ENCODE measurements around the gene RCCD1.
"Not testable (repeated sequence)": the region's sequence is repeated elsewhere in the genome, so short reads cannot be mapped to it uniquely, and the experiment has no call there.

RCCD1 gene

DNA sequence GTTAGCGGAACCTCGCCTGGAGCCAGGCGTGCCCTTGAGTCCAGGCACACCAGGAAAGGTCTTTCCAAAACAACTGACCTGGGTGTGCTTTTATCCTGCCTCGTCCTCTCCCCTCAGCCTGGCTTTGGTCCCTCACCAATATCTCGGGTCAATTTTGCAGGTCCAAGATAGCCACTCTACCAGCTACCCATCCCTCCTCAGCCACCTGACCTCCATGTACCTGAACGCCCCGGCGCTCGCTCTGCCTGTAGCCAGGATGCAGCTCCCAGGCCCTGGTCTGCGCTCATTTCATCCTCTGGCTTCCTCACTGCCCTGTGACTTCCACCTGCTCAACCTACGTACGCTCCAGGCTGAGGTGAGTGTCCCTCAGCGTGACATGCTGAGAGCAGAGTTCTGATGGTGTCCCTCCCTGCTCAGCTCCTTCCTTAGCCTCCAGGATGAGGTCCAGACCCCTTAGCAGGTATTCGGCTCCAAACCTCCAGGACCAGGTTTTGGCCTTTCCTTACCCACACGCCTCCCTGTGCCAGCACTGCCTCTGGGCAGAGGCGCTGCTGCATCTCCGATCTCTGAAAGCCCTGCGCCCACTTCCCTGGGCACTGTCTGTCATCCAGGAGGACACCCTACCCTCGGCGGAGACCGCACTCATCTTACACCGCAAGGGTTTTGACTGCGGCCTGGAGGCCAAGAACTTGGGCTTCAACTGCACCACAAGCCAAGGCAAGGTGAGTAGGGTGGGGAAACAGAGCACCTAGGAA lies 36.5 kb upstream of the RCCD1 start:
- no peak for DNase-seq (ENCODE audit: low spot score)

DNA sequence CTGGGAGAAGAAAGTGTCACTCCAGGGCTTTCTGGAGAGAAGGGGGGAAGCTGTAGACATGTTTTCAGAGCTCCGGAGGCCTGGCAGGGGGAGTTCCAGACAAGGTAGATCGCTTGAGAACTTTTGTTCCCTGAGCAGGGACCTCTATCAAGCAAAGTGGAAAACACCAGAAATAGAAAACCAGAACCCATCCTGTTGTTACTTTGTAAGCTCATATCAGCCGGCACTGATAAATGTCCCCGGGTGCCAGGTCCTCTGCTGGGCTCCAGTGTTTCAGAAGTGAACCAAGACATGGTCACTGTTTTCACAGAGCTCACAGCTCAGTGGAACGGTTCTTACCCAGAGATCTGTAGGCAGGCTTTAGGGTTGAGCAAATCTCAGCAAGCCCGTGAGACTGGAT lies 35.8 kb upstream of the RCCD1 start:
- DNase-seq (ENCODE audit: low spot score) = no peak

DNA sequence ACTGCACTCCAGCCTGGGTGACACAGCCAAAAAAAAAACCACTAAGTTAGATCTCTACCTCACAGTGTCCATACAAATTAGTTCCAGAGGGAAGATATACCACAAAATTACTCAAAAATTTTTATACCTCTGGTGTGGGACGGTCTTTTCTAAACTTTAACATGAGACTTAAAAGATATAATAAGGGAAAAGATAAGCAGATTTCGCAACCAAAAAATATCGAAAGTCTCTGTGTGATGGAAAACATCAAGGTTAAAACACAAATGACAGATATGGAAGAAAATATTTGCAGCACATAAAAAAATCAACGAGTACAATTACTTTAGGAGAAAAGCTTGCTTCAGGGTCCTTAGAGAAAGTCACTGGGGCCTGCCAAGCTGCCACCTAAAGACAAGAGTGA lies 32.8 kb upstream of the RCCD1 start:
- no peak for DNase-seq (ENCODE audit: low spot score)

DNA sequence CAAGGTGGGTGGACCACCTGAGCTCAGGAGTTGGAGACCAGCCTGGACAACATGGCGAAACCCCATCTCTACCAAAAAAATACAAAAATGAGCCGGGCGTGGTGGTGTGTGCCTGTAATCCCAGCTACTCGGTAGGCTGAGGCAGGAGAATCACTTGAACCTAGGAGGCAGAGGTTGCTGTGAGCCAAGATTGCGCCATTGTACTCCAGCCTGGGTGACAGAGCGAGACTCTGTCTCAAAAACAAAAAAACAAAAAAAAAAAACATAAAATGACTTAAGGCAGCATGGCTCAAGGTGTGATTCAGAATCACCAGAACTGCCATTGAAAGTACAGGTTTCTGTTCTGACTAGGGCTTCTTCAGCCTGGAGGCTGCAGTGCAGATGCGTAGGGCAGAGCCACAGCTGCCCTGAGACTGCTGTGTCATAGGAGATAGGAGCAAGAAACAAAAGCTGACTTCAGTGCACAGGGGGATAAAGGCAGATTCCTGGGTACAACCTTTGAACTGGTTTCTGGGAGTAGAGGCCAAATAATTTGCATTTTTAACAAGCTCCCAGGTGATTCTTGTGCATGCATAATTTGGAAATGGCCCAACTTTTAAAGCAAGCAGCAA lies 31.9 kb upstream of the RCCD1 start:
- not testable (repeated sequence) for DNase-seq (ENCODE audit: low spot score)

DNA sequence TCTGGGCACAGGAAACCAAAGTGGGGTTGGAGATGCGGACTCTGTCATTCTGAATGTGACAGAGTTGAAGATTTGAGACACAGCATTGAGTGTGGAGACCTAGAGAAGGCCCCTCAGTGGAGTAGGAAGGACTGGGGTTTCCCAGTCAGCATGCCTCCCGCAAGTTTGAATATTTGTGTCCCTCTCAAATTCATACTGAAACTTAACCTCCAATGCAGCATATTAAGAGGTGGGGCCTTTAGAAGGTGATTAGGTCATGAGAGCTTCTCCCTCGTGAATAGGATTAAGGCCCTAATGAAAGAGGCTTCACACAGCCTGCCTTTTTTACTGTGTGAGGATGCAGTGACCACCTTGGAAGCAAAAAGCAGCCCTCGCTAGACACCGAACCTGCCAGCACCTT lies 30.3 kb upstream of the RCCD1 start:
- DNase-seq (ENCODE audit: low spot score) = no peak

DNA sequence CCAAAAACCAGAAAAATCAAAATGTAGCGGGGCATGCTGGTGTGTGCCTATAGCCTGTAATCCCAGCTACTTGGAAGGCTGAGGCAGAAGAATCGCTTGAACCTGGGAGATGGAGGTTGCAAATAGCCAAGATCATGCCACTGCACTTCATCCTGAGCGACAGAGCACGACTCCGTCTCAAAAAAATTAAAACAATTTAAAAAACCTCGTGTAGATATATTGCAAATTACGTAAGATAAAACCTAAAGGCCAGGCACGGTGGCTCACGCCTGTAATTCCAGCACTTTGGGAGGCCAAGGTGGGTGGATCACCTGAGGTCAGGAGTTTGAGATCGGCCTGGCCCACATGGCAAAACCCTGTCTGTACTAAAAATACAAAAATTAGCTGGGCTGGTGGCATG lies 27.9 kb upstream of the RCCD1 start:
- DNase-seq (ENCODE audit: low spot score) = not testable (repeated sequence)

DNA sequence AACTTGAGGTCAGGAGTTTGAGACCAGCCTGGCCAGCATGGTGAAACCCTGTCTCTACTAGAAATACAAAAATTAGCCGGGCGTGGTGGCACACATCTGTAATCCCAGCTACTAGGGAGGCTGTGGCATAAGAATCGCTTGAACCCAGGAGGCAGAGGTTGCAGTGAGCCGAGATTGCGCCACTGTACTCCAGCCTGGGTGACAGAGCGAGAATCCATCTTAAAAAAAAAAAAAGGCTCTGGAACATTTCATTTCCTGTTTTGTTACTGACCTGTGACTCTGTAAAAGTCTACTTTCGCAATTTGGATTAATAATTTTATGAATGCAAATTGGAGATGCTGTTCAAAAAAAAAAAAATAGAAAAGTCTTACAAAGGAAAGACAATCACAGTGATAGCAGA lies 26.6 kb upstream of the RCCD1 start:
- not testable (repeated sequence) for DNase-seq (ENCODE audit: low spot score)

DNA sequence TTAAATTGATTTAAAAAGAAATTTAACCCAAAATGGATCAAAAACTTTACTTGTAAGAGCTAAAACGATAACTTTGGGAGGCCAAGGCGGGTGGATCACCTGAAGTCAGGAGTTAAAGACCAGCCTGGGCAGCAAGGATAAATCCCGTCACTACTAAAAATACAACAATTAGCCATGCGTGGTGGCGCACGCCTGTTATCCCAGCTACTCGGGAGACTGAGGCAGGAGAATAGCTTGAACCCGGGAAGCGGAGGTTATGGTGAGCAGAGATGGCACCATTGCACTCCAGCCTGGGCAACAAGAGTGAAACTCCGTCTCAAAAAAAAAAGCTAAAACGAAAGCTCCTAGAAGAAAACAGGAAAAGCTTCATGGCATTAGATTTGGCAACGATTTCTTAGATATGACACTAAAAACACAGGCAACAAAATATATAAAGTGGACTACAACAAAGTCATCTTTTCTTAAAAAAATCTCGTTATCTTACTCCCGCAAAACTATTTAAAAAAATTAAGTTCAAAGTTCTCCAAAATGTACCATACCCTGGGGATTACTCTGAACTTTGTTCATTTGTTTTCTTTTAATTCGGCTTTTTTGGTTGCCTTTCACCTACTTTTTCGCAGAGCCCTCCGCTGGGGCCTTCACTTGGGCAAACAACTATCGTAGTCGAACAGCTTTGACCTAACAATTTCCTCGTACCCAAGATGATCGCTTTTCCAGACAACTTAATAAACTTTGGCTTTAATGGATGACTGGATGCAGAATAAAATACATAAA lies 25.3 kb upstream of the RCCD1 start:
- no peak for DNase-seq (ENCODE audit: low spot score)

DNA sequence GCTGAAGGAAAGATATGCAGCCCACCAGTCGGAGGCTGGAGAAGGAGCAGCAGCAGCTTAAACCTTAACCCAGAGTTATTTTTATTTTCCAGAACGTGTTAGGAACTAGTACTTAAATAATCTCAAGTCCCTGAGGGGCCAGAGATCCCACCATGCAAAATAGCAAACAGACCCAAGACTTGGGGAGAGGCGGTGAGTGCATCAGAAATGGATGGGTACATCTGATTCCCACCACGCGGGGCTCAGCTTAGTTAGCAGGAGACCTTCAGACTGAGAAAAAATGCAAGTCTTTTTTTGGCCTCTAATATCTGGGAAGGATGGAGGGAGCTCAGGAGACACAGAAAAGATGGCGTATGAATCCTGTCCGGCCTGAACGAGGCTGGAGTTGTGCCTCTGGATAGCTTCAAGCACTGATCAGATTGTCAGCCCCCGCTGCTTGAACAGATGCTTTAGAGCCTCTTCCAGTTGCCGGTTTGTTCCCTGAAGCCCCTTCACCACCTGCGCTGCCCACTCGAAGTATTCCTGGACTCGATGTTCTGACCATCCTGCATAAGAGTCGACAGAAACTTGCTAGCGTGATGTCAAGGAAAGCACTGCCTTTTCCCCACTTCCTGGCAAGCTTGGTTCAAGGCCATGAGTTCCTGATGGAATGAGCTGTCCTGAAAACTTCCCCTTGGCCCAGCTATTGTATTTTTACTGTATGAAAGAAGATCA lies 23.7 kb upstream of the RCCD1 start:
- DNase-seq (ENCODE audit: low spot score) = peak; percentile 61

DNA sequence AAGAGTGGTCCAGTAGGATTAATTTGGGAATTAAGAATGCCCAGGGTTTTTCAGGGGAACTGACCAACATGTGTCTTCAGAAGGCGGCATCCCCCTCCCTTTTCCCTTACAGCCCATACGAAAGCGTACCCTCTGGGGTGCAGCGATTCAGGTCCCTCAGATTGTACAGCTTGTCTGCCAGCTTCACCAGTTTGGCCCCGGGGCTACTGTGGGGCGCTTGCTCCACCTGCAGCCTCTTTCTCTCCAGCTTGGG lies 23.2 kb upstream of the RCCD1 start:
- no peak for DNase-seq (ENCODE audit: low spot score)

DNA sequence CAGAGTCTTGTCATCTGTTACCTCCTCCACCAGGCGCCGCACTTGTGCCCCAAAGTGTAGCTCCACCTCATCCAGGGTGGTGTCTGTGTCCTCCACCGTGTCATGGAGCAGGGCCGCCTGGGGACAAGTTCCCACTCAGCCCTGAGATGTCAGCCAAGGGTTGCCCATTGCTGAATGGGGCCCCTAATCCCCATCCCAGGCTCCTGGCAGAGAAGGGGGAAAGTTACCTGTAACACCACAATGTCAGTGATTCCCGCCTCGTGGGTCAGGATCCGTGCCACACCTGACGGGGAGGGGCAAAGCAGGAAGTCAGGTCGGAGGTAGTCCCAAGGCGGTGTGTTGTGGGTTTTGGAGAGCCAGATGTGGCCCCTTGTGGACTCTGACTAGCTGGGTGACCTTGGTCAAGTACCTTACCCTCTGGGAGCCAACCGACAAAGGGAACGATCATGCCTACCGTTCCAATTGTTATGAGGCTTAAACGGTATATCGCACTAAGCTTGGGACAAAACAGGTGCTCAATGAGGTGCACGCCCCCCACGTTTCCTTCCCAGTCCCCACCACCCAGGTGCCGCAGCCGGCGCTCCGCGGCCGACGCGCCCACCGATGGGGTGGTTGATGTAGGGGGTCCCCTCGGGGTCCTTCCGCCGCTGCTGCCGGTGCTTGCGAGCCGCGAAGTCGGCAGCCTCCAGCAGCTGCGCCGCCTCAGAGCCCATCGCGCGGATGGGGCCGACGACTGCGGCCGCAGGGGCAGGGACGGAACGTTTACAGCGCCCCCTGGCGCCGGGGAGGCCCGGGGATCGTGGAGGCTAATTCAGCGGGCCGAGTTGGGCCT lies 22.6 kb upstream of the RCCD1 start, which contains the start of gene HDDC3:
TSS of gene HDDC3 (minus strand) at position 722 of the 832 bp plus-strand sequence. CDS start at position 713, 9 bp downstream.
- peak; percentile 89 for DNase-seq (ENCODE audit: low spot score)

DNA sequence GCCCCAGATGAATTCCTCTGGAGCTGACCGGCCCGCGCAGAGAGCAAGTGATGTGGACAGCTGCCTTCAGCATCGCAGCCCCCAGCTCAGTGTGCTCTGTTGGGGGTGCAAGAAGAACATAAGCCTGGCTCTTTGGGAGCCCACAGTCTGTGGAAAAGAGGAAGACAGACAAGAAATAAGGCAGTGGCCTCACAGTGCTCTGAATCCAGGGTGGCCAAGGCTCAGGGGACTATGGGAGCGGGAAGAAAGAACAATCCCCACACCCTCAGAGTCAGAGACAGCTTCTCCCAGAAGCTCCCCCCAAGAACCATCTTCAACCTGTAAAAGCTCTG lies 22.1 kb upstream of the RCCD1 start:
- DNase-seq (ENCODE audit: low spot score) = no peak

DNA sequence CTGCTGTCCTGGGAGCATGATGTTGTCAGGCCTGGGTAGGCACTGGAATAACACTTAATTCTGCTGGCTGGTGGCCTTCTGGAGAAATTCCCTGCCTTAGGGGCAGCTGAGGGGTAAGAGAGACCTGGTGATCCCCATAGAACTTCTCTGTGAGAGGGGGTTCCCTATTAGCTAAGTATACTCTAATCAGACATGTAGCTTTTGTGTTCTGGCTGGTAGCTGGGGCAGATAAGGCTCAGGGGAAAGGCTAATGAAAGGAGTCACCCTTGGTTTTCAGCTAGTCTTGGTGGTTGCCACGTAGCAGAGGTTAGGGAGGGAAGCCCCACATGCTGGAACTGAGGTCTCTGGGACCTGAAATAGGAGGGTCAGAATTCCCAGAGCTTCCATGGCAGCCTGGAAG lies 21.4 kb upstream of the RCCD1 start:
- DNase-seq (ENCODE audit: low spot score) = no peak

DNA sequence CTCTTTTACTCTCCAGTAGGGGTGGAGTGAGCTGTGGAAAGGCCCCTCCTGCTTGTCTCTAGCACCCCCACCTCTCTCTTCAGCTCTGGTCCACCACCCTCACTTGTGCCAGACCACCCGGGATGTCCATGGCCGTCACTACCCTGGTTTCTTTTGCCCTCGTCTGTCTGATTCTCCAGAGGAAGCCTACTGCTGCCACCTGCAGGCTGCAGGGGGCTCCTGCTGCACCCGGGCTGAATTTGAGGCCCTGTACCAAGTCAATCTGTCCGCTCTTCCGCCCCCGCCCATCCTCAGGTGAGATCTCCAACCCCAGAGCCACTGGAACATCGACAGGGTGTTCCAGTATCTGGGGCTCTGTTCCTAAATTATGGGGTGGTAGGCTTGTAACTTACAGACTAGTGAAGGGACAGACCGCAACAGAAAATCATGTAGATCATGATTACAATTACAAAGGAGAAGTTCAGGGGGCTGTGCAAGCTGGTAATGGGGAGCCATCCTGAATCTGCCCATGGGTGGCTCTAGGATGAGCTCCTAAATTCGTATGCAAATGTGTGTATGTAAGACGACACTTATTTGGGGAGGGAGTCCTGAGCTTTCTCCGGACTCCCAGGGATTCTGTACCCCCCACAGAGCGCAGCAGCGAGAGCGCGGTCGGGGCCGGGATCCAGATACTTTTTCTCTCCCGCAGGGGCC lies 20.3 kb upstream of the RCCD1 start:
- peak; percentile 90 for DNase-seq (ENCODE audit: low spot score)

DNA sequence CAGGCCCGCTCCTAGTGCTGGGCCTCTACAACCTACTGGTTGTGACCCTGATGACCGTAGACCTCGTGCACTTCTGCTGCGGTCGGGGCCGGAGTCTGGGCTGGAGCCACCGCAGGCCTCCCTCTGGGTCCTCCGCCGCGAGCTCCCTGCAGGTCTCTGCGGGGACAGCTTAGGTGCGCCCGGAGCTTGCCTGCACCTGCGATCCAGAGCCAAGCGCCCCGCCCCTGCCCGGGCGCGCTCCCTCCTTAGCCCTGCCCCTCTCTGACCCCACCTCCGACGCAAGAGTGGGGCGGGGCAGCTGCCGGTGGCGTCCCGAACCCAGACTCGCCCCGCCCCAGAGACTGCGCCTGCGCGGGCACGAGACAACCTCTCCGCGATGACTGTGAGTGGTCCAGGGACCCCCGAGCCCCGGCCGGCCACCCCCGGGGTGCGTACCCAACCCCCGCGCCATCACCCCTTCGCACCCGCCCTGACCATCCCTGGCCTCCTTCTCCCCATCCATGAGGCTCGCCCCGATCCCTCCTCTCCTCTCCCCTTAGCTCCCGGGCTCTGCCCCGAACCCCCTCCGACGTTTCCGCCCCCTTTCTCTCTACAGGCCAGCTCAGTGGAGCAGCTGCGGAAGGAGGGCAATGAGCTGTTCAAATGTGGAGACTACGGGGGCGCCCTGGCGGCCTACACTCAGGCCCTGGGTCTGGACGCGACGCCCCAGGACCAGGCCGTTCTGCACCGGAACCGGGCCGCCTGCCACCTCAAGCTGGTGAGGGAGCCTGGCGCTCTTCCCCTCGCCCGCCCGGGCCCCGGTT lies 19.5 kb upstream of the RCCD1 start, which contains the start of gene UNC45A:
TSS of gene UNC45A (plus strand) at position 337 of the 803 bp plus-strand sequence. CDS start at position 377, 40 bp downstream.
- peak; percentile 92 for DNase-seq (ENCODE audit: low spot score)

DNA sequence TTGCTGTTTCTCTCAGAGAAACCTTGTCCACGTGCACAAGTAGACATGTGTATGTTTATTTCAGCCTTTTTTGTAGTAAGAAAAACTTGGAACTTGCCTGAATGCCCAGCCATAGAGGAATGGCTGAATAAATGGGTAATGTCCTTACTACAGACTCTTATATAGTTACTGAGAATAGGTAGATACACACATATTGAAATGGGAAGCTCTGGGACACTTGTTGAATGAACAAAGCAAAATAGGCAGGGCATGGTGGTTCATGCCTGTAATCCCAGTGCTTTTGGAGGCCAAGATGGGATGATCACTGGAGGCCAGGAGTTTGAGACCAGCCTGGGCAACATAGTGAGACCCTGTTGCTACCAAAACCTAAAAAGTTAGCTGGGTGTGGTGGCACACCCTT lies 17.9 kb upstream of the RCCD1 start:
- DNase-seq (ENCODE audit: low spot score) = no peak

DNA sequence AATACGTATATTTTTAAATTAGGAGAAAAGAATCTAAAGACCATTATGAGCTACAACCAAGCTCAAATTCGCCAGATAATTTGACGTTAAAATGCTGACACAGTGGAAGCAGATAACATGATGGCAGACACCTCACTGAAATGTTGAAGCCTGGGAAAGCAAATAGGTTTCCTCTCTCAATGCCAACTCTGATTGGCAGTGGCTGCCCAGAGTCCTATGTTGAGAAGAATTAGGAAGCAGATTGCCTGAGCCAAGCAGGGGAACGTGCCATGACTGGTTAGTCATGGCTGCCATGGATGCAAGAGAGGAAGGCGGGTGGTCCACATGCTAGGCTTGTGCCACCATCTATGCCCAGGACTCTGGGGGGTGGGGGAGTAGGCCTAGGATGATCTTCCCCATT lies 16.4 kb upstream of the RCCD1 start:
- DNase-seq (ENCODE audit: low spot score) = no peak

DNA sequence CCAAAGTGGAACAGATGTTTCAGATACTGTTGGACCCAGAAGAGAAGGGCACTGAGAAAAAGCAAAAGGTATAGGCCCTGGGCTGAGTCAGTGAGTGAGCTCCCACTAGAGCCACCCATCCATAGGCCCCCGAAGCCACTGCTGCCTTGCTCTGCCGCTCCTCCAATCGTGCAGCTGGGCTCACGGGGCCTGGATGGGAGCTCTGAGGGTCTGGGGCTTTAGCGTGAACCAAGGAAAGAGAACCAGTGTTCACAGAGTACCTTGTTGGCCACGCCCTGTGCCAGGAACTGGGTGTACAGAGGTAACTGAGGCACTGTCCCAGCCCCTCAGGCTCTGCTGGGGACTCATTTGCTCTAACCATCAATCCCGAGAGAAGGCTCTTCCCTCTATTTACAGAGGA lies 14.9 kb upstream of the RCCD1 start:
- DNase-seq (ENCODE audit: low spot score) = no peak

DNA sequence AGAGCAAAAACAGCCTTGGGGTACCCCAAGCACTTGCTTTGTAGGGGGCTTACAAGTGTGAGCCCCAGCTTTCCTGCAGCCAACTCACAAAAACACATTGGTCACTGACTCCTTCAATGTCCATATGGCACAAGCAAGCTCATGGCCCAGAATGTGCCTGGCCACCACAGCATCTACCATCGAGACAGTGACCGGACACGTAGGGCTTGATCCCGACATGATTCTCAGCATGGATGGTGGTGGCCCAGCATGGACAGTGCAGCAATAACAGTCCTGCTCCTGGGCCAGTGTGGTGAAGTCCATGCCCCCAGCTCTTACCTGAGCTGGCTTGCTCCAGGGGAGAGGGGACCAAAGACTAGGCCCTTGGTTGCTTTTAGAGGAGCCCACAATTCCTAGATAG lies 13.6 kb upstream of the RCCD1 start:
- no peak for DNase-seq (ENCODE audit: low spot score)

DNA sequence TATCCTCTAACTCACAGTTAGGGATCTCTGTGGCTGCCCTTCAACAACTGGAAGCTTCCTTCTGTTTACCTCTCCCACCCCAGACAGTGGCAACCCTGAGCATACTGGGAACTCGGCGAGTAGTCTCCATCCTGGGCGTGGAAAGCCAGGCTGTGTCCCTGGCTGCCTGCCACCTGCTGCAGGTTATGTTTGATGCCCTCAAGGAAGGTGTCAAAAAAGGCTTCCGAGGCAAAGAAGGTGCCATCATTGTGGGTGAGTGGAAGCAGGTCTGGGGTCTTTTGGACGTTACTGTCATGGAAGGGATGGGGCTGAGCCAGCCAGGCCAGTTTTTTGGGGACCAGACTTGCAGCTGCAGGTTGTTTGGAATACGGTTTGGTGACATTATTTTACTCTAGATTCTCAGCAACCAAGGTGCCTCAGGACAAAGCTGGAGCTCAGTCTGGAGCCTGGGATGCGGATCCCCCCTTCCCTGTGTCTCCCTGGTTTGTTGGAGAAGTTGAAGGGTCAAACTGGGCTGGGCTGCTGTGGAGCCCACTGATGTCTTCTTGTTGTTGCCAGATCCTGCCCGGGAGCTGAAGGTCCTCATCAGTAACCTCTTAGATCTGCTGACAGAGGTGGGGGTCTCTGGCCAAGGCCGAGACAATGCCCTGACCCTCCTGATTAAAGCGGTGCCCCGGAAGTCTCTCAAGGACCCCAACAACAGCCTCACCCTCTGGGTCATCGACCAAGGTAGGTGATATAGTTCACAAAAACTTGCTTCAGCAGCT lies 12.1 kb upstream of the RCCD1 start:
- DNase-seq (ENCODE audit: low spot score) = no peak
